ENCODE measurements around the gene GLB1L3.

Gene GLB1L3

DNA sequence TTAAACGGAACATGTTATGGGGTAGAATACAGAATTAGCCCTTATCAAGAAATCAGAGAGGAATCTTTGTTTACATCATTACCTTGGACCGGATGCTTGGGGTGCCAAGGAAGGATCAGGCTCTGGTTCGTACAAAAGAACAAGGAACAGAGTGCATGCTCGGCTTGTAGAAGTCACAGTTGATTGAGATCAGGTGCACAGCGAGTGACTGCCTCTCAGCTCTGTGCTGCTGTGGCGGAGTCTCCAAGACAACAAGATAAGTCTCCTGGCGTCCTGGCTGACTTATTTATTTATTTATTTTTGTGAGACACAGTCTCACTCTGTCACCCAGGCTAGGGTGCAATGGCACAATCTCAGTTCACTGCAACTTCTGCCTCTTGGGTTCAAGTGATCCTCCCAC, 87.4 kb downstream of the GLB1L3 start:
- DNase-seq (ENCODE audit: low read depth): no peak

GRCh38 chr11:134364261-134364660, 88.1 kb downstream of the GLB1L3 start:
- no peak for DNase-seq (ENCODE audit: low read depth)

DNA sequence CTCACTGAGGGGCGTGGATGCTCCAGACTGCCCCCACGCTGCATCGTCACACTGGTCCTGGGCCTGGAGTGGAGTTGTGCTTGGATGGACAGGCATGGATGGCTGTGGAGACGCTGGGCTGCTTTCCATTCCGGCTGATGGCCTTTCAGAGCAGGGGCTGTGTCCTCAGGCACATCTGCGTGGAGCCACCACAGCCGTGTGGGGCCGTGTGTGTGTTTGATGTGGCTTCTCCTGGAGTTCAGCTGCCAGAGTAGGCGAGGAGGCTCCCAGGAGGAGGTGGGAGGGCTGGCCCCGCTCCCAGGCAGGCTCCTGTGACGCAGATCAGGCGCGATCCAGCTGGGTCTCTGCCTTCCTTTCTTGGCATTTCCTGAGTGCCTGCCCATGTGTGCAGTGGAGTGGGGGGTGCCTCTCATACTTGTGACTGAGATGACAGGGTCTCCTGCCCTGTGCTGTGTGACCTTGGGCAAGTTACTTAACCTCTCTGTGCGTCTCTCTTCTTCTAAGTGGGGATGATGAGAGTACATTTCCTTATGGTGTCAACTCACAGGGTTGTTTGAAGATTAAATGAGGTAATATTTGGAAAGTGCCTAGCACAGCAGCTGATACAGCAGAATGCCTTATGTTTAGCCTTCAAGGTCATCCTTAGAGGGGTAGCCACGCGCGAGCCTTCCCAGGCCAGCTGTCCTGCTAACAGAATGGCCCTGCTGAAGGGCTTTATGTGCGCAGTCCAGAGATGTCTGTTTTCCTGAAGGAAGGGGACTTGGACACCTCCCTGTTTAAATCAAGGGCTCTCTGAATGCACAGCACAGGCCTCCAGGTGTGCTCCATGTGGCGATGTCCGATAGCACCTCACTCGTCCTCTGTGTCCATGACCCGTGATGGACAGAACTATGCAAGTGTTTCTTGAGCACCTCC, 89.1 kb downstream of the GLB1L3 start:
- no peak for DNase-seq (ENCODE audit: low read depth)

DNA sequence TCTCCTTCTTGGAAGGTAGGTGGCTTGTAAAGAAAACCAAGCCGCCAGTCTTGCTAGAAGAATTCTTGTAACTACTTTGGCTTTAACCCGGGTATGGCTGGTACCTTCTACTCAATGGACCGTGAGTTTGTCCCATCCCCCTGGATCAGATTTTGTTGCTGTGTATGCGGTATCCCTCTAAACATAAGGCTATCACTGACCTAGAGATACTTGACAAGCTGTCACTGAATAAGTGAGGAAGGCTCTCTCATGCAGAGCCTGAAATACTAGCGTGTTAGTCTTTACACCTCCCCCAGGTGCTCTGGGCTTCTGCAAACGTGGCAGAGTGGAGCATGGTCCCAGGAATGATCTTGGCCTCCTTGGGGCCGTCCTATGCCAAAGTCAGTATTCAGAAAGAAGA, 90.1 kb downstream of the GLB1L3 start:
- DNase-seq (ENCODE audit: low read depth): no peak

GRCh38 chr11:134367781-134368180, 91.6 kb downstream of the GLB1L3 start:
- no peak for DNase-seq (ENCODE audit: low read depth)

All from stimulated activated CD8-positive, alpha-beta memory T cell treated with anti-CD3 and anti-CD28 coated beads, Interleukin-4, amount 100 ng/mL, for 24 hours (primary cell).